Astrocyte of the cerebellum (primary cell): ENCODE measurements around the gene CD69.

ENCODE experiments used
- DNase-seq: peaks from one replicate; pipeline ENCODE4 v3.0.0-alpha.2; 2011; ENCODE audit warnings: low read depth
- H3K4me3 ChIP-seq: 2 replicates; pipeline ENCODE4 v1.5.1; 2011; ENCODE audit warnings: mild to moderate bottlenecking, low read depth, low read length, moderate library complexity
- in situ Hi-C: cut with HindIII; loops from 2 replicates; pipeline ENCODE4 v1.10.0; 2017; ENCODE audit warnings: low sequenced_read_pairs
- TF ChIP-seq, protein P1 (sequence below): IDR thresholded peaks from 2 replicates; pipeline ENCODE4 v1.5.1; 2012; ENCODE audit warnings: low read length, low read depth, moderate library complexity, mild to moderate bottlenecking; ENCODE audit errors: missing control alignments

The CD69 gene

DNA sequence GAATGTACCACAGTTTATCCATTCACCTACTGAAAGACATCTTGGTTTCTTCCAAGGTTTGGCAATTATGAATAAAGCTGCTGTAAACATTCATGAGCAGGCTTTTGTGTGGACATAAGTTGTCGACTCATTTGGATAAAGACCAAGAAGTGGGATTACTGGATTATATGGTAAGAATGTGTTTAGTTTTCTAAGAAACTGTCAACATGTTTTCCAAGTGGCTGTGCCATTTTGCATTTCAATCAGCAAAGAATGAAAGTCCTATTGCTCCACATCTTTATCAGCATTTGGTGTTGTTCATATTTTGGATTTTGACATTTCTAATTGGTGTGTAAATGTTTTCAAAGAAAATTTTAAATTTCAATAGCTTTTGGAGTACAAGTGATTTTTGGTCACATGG lies 39.3 kb upstream of the CD69 start:
- TF ChIP-seq, protein P1, sequence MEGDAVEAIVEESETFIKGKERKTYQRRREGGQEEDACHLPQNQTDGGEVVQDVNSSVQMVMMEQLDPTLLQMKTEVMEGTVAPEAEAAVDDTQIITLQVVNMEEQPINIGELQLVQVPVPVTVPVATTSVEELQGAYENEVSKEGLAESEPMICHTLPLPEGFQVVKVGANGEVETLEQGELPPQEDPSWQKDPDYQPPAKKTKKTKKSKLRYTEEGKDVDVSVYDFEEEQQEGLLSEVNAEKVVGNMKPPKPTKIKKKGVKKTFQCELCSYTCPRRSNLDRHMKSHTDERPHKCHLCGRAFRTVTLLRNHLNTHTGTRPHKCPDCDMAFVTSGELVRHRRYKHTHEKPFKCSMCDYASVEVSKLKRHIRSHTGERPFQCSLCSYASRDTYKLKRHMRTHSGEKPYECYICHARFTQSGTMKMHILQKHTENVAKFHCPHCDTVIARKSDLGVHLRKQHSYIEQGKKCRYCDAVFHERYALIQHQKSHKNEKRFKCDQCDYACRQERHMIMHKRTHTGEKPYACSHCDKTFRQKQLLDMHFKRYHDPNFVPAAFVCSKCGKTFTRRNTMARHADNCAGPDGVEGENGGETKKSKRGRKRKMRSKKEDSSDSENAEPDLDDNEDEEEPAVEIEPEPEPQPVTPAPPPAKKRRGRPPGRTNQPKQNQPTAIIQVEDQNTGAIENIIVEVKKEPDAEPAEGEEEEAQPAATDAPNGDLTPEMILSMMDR: no peak
- no peak for DNase-seq
- no peak overlapping the region for H3K4me3 ChIP-seq
- in situ Hi-C loops: no loop called here

- DNase-seq: peak; percentile 47
- in situ Hi-C loops: no loop called here
- no peak overlapping the region for H3K4me3 ChIP-seq
- TF ChIP-seq, protein P1: peak; percentile 71
Observed at GRCh38 chr12:9797722-9798619, 37.3 kb upstream of the CD69 start.

DNA sequence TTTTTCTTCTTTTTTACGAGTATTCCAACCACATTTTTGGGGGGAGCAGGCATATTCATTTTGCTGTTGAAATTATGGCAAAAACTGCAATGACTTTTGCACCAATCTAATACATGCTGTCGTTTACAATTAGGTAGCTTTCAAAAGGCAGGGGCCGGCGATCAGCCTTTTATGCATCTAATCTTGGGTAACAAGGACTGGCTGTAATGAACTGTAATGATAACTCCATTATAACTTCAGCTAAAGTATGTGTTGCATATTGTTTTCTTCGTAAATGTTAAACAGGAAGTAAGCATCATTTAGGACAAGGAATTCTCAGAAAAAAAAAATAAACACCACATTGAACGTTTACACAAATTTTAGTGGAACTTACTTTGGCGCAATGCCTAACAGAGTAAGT lies 36.3 kb upstream of the CD69 start:
- in situ Hi-C loops: no loop called here
- H3K4me3 ChIP-seq: no peak overlapping the region
- TF ChIP-seq, protein P1: no peak
- DNase-seq: peak; percentile 19

DNA sequence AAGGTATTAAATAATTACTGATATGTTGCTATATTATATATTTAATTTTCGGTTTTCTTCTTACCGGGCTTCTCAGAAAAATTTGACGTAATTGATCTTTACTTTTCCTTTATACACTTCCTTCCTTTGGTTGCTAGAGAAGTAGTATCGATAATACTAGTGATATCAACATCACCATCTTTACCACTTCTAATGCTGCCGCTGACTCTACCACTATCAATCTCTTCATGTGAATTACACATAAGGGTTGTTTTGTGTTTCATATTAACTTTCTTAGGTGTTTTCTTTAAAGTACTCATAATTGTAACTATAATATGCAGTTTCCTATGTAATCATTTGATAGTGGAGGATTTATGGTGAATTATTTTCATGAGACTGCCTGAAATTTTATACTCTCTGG lies 35.6 kb upstream of the CD69 start:
- DNase-seq: no peak
- H3K4me3 ChIP-seq: no peak overlapping the region
- in situ Hi-C loops: no loop called here
- TF ChIP-seq, protein P1: no peak

DNA sequence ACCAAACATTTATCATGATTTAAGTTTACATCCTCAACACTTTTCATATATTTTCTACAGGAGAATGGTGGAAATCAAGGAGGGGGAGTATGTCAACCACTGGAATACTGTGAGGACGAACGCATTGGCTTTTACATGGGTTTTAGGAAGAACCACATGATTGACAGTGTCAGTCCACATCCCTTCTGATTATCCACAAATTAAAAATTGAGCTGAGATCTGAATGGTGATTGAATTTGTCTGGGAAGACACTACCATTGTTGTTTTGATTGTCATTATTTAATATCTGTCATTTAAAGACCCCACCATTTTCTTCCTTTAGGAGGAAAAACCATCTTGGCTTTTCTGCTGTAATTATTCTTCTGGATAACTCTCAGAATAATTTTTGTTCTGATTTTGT lies 35.2 kb upstream of the CD69 start:
- H3K4me3 ChIP-seq: no peak overlapping the region
- DNase-seq: no peak
- TF ChIP-seq, protein P1: no peak
- in situ Hi-C loops: no loop called here

GRCh38 chr12:9794484-9795093 lies 33.9 kb upstream of the CD69 start:
- in situ Hi-C loops: no loop called here

More at GRCh38 chr12:9794484-9795093, 33.9 kb upstream of the CD69 start:
- no peak overlapping the region for H3K4me3 ChIP-seq
- no peak for DNase-seq
- TF ChIP-seq, protein P1: no peak
